GM19438 (cell line): Measurements from ENCODE around the gene DNAJC22.
"Not testable (repeated sequence)": the region's sequence is repeated elsewhere in the genome, so short reads cannot be mapped to it uniquely, and the experiment has no call there.

Source experiments
- ATAC-seq: cut with Tn5 transposase; IDR thresholded peaks from one replicate; pipeline ENCODE4 v1.9.1; 2021; ENCODE audit warnings: low read depth; ENCODE audit not compliant: unreplicated experiment

DNAJC22 gene

DNA sequence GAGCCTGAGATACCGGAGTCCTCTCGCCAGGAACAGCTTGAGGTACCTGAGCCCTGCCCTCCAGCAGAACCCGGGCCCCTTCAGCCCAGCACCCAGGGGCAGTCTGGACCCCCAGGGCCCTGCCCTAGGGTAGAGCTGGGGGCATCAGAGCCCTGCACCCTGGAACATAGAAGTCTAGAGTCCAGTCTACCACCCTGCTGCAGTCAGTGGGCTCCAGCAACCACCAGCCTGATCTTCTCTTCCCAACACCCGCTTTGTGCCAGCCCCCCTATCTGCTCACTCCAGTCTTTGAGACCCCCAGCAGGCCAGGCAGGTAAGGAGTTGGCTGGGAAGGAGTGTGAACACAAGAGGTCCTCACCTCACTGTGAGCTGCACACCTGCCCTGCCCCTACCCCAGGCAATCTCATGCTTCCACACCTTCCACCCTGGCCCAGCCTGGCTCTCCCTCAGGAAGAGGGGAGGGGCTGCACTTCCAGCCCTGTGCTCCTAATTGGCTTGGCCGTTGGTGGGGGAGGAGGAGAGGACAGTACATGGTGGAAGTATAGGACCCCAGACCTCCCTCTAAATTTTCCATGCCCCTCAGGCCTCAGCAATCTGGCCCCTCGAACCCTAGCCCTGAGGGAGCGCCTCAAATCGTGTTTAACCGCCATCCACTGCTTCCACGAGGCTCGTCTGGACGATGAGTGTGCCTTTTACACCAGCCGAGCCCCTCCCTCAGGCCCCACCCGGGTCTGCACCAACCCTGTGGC, 15.9 kb upstream of the DNAJC22 start:
- no peak for ATAC-seq

DNA sequence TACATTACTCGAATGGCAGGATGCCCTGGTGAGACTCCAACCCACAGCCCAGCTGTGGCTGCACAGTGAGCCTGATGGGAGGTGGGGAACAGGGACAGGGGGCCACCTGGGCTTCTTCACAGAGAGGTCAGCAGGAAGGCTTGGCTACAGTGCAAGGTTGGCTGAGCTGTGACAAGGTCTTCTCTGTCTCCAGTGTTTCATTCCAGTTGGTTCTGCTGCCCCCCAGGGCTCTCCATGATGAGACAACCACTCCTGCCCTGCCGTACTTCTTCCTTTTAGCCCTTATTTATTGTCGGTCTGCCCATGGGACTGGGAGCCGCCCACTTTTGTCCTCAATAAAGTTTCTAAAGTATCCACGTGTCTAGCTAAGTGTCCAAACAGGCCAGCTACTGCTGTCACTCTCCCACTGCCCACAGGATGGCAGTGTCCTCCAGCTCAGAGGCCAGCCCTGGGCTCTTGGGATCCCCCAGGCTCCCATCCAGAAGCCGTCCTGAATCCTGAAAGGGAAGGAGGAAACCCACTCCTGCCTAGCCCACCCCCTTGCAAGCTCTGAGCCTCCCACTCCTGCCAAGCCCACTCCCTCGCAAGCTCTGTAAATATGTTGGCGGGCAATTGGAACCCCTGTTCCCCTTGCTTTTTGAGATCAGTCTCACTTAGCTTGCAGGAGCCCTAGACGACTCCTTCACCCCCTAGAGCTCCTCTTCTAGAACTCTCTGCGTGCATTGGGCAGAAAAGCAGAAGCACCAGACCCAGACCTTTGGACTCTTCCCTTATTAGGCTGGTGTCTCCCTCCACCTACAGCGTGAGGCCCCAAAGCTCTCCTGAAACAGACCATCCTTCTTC, 15.1 kb upstream of the DNAJC22 start:
- no peak for ATAC-seq

DNA sequence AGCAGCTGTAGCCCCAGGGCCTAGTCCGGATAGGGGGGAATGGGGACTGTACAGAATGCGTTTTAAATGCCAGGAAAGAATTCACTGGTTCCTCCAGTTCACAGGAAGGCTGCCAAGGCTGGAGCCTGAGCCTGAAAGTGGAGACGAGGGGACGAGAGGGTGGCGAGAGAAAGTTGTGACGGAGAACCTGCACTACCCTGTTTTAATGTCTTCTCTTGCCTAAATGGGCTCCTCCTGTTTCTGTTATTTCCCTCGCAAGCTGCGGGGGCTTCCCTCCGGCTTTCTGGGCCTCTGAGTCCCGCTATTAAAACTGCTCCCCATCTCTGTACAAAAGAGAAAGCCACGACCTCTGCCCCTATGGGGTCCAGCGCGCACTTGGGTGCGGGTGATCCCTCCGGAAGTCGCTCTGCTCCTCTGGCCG, 14.2 kb upstream of the DNAJC22 start:
- no peak for ATAC-seq

DNA sequence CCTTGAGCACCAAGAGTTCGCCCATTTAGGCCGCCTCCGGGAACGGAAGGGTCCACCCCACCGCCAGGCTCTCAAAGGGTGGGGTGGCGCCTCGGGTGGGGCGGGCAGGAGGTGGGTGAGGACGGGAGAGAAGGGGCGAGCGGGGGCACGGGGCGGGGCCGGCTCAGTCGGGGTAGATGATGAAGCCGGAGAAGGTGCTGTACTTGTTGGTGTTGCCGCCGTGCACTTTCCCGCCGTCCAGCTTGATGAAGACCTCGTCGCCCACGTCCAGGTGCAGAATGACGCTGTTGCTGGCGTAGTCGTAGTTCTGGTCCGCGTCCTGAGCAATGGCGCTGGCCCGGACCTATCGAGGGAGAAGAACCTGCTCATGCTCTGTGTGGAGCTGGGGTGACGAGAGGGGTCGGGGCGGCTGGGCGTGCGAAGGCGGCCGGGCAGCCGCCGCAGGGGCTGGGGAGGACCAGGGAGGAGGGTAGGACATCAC, 13.8 kb upstream of the DNAJC22 start:
- no peak for ATAC-seq

DNA sequence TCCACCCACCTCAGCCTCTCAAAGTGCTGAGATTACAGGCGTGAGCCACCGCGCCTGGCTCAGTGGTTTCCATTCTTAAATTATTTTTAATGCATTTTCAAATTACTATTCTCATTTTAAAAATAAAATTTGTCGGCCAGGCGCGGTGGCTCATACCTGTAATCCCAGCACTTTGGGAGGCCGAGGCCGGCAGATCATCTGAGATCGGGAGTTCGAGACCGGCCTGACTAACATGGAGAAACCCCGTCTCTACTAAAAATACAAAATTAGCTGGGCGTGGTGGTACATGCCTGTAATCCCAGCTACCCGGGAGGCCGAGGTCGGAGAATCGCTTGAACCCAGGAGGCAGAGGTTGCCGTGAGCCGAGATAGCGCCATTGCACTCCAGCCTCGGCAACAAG, 12.9 kb upstream of the DNAJC22 start:
- ATAC-seq, result not testable (repeated sequence)

DNA sequence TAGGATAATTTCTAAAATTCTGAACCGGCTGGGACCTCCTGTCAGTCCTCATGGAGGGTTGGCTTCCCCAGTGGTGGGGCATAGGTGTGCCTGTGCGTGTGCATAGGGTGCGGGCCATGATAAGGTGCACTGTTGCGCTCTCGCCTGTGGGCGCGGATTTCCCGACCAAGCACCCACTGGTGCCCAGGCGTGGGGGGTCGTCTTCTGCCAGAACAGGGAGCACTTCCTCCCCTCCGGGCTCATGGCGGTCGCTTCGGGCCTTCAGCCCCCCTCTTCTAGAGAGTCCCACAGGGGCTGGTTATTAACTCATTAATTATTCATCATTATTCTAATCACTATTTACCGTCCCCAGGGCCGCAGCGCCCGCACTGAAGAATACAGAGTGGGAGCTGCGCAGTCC, 12.5 kb upstream of the DNAJC22 start:
- ATAC-seq, result no peak

DNA sequence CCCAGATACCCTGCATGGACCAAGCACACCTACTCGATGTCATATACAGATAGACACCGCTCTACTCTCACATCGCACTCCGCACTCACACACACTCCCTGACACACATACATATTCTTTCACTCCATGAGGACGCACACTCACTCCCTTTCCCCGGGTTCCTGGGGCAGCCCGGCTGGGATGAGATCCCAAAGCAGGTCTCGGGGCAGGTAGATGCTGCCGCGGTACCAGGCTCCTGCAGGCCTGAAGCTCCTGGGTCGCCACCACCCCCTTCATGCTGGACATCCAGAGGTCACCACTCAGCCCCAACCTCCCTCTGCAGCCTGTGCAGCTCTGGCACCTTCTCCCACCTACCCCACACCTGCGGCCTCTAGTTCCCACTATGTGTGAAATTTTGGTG, 12.0 kb upstream of the DNAJC22 start:
- ATAC-seq, result no peak

DNA sequence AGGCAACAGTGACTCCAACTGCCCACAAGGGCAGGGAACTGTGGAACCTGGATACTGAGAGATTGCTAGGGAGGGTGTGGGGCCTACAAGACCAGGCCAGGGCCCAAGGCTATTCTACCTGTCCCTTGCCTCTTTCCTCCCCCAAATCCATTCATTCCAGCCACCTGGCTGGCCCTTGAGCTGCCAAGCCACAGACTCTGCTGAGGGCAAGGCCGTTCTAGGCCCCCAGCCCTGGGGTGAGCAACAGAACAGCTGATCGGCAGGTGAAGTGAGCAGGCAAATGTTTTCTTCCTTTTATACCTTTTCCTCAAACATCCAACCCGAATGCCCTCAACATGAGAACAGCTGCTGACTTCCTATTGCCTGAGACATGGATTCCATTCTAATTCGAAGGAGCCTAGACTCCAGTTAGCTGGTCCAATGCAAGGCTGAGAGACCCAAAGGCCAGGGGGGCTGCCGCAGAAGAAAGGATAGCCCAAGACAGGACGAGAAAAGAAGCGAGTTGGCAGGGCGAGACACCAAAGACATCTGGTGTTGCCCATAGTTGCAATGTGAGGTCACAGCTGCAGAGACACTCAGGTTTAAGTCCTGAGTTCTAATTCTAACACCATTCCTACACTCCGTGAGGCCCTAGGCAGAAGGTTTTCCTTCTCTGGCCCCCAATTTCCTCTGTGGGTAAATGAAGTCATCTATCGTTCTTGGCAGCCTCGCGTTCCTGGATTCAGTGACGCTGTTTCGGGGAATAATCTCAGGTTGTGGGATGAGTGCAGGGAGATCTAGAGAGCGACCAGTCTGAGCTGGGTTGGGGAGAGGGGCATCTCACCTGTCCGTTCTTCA, 11.4 kb upstream of the DNAJC22 start:
- no peak for ATAC-seq

DNA sequence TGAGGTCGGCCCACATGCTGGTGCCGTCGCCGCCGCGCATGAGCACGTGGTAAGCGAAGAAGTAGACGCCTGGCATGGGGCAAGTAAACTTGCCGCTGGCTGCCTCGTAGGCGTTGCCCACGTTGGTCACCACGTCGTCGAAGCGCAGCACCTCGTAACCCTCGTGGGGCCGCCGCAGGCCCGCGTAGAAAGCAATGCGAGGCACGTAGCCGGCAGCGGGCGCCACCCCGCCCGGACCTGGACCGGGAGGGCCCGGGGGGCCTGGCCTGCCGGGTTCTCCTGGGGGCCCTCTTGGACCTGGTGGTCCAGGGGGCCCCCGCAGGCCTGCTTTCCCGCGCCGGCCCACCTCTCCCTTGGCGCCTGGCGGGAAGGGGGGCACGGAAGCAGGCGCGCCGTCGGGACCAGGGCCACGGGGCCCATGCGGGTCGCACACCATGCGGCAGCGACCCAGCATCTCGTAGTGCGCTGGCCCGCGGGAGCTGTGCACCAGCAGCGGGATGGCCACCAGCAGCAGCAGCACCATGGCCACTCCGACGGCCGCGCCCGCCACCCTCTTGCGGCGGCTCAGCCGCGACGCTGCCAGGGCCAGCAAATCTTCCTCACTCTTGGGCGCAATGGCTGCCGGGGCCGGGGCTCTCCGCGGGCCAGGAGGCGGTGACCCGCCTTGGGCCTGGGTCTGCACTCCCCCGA, 10.6 kb upstream of the DNAJC22 start:
- no peak for ATAC-seq

DNA sequence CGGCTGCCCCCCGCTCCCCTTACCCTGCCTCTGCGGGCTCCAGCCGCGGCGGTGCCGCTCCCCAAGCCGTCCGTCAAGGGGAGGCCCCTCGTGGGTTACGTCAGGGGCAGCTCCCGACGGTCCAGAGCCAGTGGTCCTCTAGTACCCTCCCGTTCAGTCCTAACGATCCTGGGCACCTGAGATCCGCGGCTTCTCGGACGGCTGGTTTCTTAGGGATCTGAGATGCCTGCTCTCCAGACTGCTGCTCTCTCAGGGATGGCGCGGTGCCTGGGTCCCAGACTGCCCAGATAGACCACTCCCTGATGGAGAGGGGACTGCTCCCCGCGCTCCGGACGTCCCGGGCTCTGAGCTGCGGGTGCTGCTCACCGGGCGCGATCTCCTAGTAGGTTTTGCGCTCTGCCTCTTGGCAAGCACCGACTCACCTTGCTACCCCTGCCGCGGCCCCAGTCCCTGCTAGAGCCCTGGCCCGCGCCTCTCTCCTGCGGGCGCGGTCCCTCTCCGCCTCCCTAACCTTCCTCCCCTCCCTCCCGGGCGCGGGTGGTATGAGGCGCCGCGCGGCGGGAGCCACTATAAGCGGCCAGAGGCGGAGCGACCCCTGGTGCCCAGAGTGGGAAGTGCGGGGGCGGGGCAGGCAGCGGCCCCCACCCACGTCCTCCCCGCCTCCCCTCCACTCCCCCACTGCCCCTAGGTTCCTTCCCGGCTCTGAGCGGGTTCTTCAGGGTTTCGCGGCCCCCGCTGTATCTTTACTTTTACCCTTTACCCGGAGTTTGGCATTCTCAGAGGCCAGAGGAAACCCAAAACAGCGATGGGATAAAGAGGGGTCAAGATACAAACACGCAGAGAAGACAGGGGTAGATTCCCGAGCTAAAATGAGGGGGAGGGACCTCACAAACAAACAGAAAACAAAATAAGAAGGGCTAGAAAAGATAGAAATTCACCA, 9.8 kb upstream of the DNAJC22 start, which contains the start of gene C1QL4:
C1QL4 (minus strand) TSS at position 544 of the 940 bp plus-strand sequence. CDS start 711 bp downstream, outside the sequence.
- no peak for ATAC-seq

DNA sequence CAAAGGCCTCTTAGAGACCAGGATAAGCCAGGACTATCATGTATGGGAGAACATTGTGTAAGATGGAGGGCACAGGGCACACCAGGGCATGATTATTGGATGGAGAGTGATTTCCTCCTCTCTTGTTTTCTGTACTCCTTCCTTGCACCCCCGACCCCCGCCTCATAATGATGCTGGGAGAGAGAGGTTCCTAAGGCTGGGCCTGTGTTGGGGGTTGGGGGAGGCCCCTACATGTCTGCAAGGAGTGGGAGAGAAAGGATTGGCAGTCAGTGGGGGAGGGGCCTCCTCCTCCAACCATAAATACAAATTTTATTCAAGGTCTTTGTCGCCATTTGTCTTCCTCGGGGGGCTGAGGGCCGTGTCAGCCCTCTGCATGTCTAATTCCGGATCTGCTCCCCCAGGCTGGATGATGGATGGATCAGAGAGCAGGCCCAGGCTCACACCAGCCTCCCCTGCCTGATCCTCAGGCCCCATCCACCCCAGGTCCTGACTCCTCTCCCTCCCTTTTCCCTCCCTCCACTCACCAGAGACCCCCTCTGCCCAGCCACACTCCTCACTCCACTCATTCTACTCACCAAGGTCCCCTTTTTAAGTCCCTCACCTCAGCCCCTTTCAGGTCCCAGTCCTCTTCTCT, 7.7 kb upstream of the DNAJC22 start:
- no peak for ATAC-seq

DNA sequence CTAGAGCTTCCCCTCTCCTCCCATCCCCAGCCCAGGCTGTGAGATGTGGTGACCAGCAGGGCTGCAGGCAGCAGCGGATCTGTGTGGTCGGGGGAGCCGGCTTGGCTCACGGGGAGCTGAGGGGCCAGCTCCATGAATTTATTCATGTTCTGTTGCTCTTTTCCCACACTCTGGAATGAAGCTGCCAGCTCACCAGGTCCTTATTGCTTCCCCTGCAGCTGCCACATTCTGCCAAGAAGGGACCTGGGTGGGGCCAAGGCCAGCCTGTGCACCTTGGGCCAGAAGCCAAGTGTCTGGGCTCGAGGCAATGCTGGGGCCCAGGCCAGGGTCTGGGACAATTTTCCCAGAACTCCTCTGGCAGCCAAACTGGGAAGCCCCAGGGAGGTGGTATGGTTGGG, 7.2 kb upstream of the DNAJC22 start:
- ATAC-seq, result no peak

DNA sequence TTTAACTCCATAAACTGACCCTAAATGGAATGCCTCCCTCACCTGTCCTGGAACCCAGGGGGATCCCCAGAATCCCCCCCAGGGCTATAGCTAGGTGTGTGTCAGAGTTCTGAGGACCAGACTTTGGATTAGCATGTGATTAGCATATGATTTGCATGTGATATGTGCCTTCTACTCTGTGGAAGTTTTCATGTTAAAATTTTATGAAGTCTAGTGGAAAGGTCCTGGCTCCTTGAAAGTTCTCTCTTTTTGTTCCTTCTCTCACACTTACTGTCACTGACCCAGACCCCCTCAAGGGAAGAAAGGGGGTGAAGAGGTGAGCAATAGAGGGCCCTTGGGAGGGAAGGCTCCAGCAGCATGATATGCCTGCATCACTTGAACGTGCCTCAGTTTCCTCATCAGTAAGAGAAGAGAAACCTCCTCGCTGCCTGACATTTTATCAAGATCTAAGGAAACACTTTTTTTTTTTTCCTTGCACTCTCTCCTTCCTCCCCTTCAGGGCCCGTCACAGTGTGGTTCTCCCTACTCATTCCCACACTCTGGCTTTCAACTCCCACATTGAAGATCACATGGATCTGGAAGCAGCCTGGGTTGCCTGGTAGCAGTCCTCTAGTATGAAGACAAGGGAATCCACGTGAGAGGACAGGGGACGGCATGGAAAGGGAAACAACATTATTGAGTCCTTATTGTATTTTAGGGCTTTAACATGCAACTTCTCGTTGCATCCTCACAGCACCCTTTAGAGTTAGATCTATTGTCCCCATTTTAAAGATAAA, 6.4 kb upstream of the DNAJC22 start:
- ATAC-seq, result no peak

DNA sequence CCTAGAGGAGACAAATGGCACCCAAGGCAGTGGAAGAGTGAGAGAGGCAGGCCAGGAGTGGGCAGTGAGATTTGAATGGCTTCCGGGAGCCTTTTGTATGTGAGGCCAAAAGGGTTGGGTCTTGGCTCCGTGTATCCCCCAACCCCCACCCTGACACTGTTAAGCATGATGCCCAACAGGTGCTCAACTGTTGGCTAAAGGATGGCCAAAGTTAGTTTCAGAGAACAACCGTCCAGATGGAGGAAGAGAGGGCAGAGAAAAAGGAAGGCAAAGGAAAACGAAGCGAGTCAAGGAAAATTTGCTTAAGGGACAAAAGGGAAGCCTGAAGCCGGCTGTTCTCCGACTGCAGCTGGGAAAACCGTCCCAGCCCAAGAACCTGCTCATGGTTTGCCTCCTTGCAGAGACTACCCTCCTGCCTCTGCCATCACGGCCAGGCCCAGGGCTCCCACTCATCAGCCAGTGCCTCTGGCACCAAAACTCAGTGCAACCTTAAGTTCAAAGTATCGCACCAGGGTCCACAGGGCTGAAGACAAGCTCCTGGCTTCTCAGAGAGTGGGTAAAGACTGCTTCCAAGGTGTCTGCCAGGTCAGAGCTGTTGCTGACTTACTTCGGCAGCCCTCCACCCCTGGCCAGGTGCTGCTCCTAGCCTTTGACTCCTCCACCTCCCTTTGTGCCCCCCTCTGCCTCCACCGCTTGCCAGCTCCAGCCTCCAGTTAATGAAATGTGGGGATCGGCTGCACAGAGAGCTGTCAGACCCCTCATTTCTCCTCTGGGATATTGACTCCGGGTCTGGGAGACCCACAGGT, 5.5 kb upstream of the DNAJC22 start:
- no peak for ATAC-seq

DNA sequence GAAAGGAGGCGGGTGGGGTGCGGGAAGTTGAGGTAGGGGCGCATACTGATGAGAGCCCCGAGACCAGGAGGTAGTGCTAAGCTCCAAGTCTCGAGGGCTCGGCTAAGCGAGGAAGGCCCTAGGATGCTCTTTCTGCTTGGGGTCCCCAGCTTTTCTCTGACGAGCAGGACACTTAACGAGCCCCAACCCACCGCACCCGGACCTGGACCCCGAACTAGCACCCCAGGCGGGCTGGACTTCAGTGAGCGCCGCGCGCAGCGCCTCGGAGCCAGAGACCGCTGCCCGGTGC, 5.0 kb upstream of the DNAJC22 start:
- ATAC-seq, result no peak

DNA sequence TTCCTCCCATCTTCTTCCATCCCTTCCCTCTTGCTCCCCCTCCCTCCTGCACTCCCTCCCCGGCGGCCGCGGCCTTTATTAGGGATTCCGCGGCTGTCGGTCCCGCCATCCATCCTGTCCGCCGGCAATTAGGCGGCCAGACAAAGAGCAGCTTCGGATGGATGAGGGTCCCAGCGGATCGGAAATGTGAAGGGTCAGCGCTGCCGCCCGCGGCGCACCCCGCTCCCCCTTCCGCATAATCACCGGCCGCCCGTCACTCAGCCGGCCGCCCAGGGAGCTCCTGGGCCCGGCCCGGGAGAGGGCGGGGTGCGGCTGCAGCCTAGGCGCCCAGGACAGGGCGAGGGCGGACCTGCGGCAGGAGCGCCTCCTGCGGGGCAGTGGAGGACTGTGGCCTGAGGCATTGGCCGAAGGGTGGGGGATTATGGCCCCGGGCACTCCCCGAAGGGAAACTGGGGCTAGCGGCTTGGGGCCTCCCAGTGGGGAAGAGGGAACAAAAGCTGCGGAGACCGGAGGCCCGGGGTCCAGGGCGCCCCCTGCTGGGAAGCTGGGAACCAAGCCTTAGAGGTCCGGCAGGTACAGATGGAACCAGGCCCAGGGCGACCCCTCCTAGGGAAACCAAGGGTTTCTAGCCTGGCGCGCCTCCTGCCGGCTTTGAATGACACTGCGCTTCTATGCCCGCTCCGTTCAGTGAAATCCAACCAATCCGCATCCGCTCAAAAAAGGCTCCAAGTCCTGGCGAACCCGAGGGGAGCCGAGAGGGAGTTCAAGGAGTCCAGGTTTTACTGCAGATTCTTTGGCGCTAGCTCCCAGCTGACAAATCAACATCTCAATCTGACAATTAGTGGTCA, 4.4 kb upstream of the DNAJC22 start:
- peak; percentile 57 for ATAC-seq
